Activated CD4-positive, alpha-beta T cell treated with anti-CD3 and anti-CD28 coated beads, Interleukin-10, Interleukin-2, amounts not matched to agents 100 ng/mL and 50 ng/mL, durations not matched to agents 16 hours and 8 hours (primary cell): ENCODE results near the gene CIT.
A peak's percentile ranks its signal among the peaks of the same experiment; 100 is the strongest.

ENCODE experiments used
- DNase-seq: peaks from one replicate; pipeline ENCODE4 v3.0.0-alpha.2; 2020

Gene CIT

GRCh38 chr12:119691202-119691810, 185.8 kb downstream of the CIT start:
- DNase-seq = no peak

- no peak for DNase-seq
Measured at GRCh38 chr12:119689935-119690500, 187.1 kb downstream of the CIT start.

DNA sequence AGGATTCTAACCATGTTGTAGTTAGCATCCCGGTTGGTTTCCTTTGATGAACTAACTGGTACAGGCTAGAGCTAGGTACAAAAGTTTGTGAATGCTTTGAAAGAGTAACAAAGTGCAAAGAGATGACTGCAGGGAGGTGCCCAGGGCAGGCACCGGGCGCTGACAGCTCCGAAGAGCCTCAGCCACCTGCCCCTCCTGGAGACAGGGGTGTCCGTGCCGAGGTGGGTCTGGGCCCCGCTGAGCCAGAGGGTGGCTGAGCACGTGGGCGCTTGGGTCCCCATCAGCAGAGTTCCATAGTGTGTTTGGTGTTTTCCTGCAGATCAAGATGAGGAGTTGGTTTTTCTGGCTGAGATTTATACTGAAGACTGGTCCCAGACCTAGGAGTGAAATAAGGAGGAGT, 189.2 kb downstream of the CIT start:
- no peak for DNase-seq

DNA sequence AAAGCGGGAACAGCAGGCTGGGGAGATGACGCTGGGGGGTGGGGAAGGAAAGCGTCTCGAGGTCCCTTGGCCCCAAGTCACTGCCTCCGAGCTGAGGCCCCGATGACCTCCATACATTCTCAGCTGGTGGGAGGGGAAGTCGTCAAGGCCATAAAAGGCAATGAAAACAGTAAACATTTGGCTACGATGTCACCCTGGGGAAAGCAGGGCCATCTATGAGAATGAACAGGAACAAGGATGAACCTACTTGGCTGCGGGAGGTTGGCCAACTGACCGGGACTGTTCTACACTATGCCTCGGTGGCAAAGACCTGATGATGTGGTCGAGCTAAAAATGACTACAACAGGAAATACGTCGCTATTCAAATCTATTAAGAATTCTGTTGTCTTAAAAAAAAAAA, 189.7 kb downstream of the CIT start:
- no peak for DNase-seq

DNA sequence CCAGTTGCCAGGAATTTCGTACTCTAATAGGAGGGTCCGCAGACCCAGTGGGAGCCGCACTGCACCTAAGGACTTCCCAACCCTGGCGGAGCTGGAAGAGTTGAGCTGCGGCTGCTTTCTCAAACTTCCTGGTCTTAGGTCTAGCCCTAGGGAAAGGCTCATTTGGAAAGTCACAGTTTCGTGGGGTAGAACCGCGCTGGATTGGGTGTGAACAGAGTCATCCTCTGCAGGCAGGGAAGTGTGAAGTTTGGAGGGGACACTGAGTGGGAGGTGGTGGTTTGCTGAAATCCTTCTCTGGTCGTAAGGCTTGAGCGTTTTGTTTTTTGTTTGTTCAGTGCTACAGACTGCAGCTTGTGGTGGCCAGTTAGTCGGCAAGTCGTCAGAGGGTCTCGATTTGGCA, 190.3 kb downstream of the CIT start:
- no peak for DNase-seq

GRCh38 chr12:119686355-119686754, 190.8 kb downstream of the CIT start:
- DNase-seq = no peak

DNA sequence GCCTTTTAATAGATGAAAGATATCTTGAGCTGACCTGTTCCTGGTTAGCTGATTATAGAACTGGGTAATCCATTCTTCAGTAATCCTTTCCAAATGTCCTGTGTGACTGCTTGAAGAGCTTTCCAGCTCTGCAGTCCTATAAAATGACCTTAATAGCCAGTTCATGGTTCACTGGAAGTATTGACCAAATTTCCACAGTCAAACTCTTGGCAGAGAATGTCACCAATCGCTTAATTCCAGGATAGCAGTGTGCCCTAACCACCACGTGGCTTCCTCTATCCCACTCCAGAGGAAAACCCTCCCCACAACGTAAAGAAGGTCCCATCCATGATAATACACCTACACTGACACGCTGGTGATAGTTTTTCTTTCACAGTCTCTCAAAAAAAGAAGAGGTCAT, 191.7 kb downstream of the CIT start:
- DNase-seq = no peak

DNA sequence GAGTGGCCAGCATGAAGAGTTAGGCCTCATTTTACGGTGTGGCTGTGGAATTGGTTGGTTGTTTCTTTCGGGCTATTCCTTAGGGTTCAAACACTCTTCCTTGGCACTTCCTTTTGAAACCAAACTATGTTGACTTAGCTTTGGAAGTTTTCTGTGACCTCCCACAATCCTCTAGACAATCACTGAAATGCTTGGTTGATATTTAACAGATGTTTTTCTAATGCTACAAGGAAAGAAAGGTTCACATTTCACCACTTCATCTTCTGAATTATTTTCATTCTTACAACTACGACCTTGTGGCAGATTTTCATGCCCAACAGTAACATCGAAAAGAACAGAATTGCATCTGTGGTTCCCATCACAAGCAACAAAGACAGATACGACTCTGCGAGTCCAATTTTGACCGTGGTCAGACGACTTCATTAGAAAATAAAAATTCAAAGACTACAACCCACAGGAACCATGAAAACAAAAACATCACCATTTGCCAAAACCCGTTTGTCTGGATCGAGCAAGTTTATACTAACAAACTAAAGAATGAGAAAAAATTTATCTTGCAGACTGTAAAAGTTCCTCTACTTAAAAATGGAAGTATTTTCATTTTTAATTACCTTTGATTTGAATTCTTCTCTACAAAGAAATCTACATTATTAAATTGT, 192.3 kb downstream of the CIT start:
- no peak for DNase-seq

- DNase-seq = no peak
Measured at GRCh38 chr12:119683816-119684215, 193.3 kb downstream of the CIT start.

DNA sequence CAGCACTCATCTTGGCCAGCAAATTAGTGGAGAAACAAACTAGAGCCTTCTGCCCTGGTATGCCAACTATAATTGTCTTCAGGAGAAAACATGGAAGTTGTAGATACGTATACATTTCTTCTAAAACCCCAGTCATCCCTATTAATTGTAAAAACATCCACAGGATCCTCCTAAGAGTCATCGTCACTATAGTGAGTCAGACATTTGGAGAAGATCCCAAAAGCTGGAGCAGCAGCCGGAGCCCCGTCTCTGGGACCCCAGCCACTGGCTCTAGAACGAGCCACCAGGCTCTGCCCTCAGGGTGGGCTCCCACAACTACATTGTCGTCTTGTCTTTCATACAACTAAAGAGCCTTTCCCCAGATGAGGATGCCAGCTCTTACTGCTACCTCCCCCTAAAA, 193.7 kb downstream of the CIT start:
- no peak for DNase-seq

DNA sequence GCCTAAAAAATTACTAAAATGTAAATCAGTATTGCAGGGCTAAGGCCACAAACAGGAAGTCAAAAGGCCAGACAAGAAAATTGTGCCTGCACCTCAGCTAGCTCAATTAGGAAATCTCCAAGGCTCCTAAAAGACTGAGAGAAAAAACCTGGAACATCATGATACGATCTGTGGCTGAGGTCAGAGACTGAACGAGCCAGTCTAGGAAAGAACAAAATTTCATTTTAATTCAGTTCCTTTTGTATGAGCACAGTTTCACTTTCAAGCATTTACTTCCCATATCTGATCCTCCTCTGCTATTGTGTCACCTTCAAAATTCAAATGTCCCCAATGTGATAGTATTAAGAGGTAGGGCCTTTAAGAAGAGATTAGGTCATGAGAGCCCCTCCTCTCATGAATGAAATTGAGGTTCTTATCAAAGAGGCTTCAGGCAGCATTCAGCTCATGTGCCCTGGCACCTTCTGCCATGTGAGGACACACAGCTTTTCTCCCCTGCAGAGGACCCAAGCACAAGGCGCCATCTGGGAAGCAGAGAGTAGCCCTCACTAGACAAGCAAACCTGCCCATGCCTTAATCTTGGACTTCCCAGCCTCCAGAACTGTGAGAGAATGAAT, 194.4 kb downstream of the CIT start:
- DNase-seq = no peak

DNA sequence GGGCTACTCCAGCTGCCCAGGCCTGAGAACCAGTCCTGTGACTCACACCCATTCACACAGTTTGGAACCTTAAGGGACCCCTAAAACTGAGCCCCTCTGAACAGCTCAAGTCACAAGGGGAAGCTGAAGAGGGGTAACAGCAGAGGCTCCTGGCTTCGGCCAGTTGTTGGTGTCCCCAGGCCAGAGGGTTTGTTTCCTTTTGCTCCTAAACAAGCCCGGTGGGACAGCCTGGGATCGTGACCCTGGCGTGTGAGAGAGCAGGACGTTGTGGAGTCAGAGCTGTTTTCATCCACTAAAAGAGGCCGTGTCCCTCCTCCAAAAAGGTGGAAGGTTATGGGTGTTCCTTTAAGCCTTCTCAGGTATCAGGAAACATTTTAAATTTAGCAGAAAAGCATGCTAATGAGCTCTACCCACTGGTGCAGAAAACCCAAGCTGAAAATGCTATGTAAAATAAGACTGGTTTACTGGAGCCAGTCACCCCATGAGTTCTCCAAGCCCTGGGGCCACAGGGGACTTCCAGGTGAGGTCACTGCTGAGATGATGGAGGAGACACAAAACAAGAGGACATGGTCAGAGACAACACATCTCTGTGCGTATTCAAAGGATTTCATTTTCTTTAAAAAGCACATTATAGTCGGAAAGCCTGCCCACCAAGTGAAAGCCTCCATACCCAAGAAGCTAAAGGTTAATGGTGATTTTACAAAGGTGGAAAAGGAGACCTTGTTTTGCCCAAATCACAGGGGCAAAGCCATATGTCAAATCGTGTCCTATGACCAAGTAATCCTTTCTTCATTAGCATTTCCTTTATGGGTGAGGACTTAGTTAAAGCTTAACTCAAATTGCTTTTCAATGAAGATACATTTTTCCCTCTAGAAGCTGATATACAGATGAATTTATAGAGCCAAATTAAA, 195.1 kb downstream of the CIT start:
- DNase-seq = no peak

DNA sequence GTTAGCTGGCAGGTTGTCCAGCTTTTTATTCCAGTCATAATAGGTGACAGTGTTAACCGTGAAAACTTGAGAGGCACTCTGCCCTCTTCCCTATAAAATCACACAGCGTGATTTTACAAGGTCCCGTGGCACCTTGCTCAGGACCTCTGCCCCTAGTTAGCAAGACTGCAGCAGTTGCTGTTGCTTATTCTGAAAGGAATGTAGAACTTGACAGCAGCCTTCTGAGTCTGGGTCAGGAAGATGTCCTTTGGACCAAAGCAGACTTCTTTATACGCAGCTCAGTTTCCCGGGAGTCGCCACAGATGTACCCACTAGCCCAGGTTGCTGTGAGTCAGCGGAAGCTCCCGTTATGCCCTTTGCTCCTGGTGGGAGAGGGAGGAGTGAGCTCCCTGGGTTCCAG, 196.0 kb downstream of the CIT start:
- no peak for DNase-seq

DNA sequence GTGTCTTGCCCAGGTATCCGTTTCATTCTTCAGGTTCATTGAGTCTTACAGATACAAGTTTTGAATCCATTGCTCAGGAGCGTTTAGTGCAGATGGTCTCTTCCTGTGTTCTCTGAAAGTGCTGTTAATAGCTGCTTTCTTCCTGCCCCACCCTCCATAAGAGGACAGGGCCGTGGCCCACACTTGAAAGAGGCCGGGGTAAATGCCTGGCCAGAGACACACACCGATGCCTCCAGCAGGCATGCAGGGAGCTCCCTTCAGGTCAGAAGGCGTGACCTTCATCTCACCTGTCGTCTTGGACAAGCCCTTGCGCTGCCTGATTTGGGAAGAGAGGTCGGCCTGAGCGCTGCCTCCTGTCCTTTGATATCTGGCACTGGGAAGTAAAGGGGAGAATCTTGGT, 197.6 kb downstream of the CIT start:
- DNase-seq = no peak

- DNase-seq = no peak
Measured at GRCh38 chr12:119679081-119679480, 198.0 kb downstream of the CIT start.

- DNase-seq = no peak
Measured at GRCh38 chr12:119678459-119678858, 198.7 kb downstream of the CIT start.

DNA sequence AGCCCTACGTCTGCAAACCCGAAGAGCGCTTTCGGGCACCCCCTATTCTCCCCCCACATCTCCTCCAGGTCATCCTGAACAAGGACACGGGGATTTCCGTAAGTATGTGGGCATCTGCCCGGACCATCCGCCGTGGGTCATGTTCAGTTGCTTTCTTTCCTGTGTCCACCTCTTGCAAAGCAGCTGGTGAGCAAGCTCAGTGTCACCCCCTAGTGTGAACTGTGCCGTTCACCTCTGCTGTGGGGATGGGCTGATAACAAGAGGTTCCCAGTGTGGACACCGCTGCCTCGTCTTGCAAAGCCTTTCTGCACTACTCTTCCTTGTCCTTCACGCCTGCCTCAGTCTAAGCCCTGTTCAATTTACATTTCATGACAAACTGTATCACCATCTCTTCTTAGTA, 200.5 kb downstream of the CIT start:
- DNase-seq = no peak

GRCh38 chr12:119676022-119676421, 201.1 kb downstream of the CIT start:
- DNase-seq = no peak

DNA sequence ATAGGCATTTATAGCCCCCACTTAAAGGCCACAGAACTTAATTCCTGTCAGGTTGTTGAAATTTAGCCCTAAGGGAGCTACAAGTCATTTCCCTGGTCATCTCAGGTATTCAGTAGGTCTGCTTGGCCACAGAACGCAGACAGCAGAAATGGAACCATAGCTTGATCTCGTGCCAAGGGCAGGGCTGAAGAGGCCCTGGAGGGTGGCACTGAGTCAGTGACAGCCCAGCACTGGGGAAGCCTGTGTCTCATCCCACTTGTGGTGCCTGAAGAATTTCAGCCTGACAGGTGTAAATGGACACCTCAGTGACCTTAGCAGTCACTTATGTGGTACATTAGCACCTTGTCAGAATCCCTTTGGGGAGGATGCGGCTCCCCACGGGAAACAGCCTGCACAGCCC, 202.6 kb downstream of the CIT start:
- no peak for DNase-seq

- DNase-seq = peak; percentile 28
Measured at GRCh38 chr12:119673634-119674033, 203.5 kb downstream of the CIT start.

DNA sequence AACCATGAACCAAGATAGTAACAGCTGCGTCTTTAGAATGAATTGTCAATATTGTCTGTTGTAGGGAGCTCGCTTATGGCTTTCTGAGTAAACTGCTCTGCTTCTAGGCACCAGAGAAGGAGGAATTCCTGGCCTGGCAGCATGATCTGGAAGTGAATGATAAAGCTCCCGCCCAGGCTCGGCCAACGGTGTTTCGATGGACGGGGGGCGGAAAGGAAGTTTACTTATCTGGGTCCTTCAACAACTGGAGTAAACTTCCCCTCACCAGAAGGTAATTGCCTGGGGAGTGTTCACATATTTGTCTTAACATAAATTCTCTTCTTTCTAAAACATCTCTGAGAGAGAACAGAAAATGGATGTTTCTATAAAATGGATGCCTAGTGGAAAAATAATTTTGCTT, 204.9 kb downstream of the CIT start:
- no peak for DNase-seq

GRCh38 chr12:119671070-119671469, 206.1 kb downstream of the CIT start:
- DNase-seq = no peak

DNA sequence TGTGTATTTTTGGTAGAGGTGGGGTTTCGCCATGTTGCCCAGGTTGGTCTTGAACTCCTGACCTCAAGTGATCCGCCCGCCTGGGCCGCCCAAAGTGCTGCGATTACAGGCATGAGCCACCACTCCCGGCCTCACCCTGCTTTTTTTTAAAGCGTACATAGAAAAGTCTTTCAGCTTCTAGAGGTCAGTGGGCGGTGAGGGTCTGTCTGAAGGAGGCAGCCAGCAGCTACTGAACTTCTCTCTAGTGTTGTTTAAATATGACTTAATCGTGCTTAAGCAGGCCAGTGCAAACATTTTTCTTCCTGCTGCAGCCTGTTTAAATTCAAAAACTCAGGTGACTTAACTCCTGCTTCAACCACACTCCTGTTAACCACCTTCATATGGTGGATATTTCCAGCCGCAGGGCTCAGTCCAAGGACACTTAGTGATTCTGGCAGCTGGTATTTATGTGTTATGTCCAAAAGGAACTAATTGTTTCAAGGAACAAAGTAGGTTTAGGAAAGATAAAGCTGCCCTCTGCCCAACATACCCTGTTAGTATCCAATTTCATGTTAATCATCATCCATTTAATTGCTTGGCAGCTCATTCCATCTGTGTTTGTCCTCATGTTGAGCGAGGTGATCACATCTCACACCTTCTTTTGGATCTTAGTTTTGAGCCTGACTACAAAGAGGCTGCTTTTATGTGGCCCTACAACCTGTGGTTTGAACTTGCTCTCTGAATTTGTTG, 207.2 kb downstream of the CIT start:
- DNase-seq = no peak
